Measurements from ENCODE around the gene TNNC2. TPM values are rescaled to one million over a fixed set of nuclear protein-coding genes. Genes with fewer than 3 reads are reported as not detected.

The TNNC2 gene
- total and polyA plus RNA-seq, 2 of the 8 experiments (the other 6 are each of a cell fraction or from before 2014, with no cell fraction given), result 5.7 to 7.6 TPM

- ChIA-PET POLR2A (ENCODE audit: partially characterized antibody) (interaction anchor here (1.0 to 11.0 kb wide), 4 partner anchors 13 to 63 kb away, joined by 3 to 96 read pairs (median 4); partner anchors contain the start of gene UBE2C), CTCF (ENCODE audit: partially characterized antibody) (interaction anchor here (1.3 to 2.0 kb wide), 3 partner anchors 12 to 83 kb away, joined by 4 to 5 read pairs (median 5); partner anchors contain the start of gene NEURL2)
- no peak overlapping the region for H4K5ac ChIP-seq (ENCODE audit: insufficient read length, low read depth, low read length)
- no peak overlapping the region for H3K4me3 ChIP-seq (ENCODE audit: extremely low read depth in 1 of 4, insufficient read depth in 2 of 4, low read depth in 3 of 4, low read length in 4 of 4)
- no peak overlapping the region for H3K4me2 ChIP-seq (ENCODE audit: insufficient read depth in 1 of 2, low read depth in 2 of 2, low read length in 2 of 2)
- H4K91ac ChIP-seq (replicated peaks; ENCODE audit: insufficient read length, low read length), result peak overlapping the region; percentile 36
- H2AK5ac ChIP-seq (ENCODE audit: low read depth, low read length), result no peak overlapping the region
- H3K79me1 ChIP-seq (ENCODE audit: low read depth, low read length), result no peaks in the 10 kb centered on the region
- H3K79me2 ChIP-seq (ENCODE audit: control insufficient read depth in 1 of 2, insufficient read depth in 2 of 2, low read length in 2 of 2), result no peaks in the 10 kb centered on the region
- 85% methylated on average over 6 of the region's 6 CpGs; no CpG with 5 or more reads in 1 of the 2 experiments for WGBS, 2 experiments (ENCODE audit: extremely low coverage in 1 of 2, insufficient coverage in 1 of 2, insufficient read length in 1 of 2, insufficient replicate concordance in 2 of 2, low coverage in 1 of 2, low lambda C conversion rate in 2 of 2, missing lambda C conversion rate in 1 of 2)
- peaks cover 2% of the 10 kb centered on the region; the same call in 1 of the 2 replicates for H3K23me2 ChIP-seq (ENCODE audit: low read depth, low read length)
- H3K27me3 ChIP-seq (replicated peaks in 1 of 4; ENCODE audit: control insufficient read depth in 3 of 4, extremely low read depth in 1 of 4, insufficient read depth in 3 of 4, low read length in 3 of 4), result peaks cover 0 to 12% (median 10%) of the 10 kb centered on the region in 4 experiments; a peak in 4 of 7 replicates
- H3K27ac ChIP-seq (ENCODE audit: low read depth, low read length), result no peak overlapping the region
- FAIRE-seq (no peak), DNase-seq (ENCODE audit: low read depth in 1 of 2, low spot score in 2 of 2) (no peak)
- H4K8ac ChIP-seq (ENCODE audit: extremely low read depth, insufficient read depth, low read length), result no peak overlapping the region
- no peak overlapping the region for H3K4ac ChIP-seq (replicated peaks; ENCODE audit: insufficient read length, low read depth, low read length)
- H3K23ac ChIP-seq (ENCODE audit: insufficient read length), result no peak overlapping the region
- H3K4me1 ChIP-seq (replicated peaks in 1 of 4; ENCODE audit: control insufficient read depth in 3 of 4, insufficient read depth in 4 of 4, low read length in 3 of 4), result peaks cover 0 to 12% (median 5%) of the 10 kb centered on the region in 4 experiments; a peak in 6 of 7 replicates
- H4K20me1 ChIP-seq (replicated peaks in 1 of 2; ENCODE audit: control insufficient read depth in 1 of 2, insufficient read depth in 2 of 2, low read length in 2 of 2), result no peaks in the 10 kb centered on the region
- H3K9ac ChIP-seq (replicated peaks in 1 of 4; ENCODE audit: extremely low read depth in 1 of 4, low read depth in 3 of 4, low read length in 3 of 4), result no peak overlapping the region
- H3K9me3 ChIP-seq (ENCODE audit: insufficient read depth in 2 of 2, low read depth in 1 of 2, low read length in 1 of 2), result no peaks in the 10 kb centered on the region
- H3K18ac ChIP-seq (ENCODE audit: extremely low read depth, low read length), result no peak overlapping the region
- no peak overlapping the region for H2BK5ac ChIP-seq (ENCODE audit: low read depth, low read length)
- H2AFZ ChIP-seq (ENCODE audit: low read length), result no peak overlapping the region
- peak overlapping the region; percentile 62; the same call in 1 of the 2 replicates for H2BK20ac ChIP-seq (ENCODE audit: low read length)
- H3K14ac ChIP-seq (ENCODE audit: insufficient read length), result no peak overlapping the region
- H3K36me3 ChIP-seq (ENCODE audit: control insufficient read depth in 2 of 4, insufficient read depth in 4 of 4, low read length in 3 of 4), result no peaks in the 10 kb centered on the region; a peak in 1 of 8 replicates
- H2BK120ac ChIP-seq (replicated peaks; ENCODE audit: low read depth, low read length), result no peak overlapping the region
- H2BK15ac ChIP-seq (ENCODE audit: low read length), result no peak overlapping the region
- H3K56ac ChIP-seq (replicated peaks; ENCODE audit: insufficient read length, low read depth, low read length), result no peak overlapping the region
- H2BK12ac ChIP-seq (ENCODE audit: low read depth, low read length), result 0 out of 2 replicates have a peak overlapping the region, but pooled peaks have one; percentile 19
- TF ChIP-seq CREB1 (IDR thresholded peaks at IDR 0.05), result no peak
- TF ChIP-seq MAX (IDR thresholded peaks at IDR 0.05), result no peak
- no peak for TF ChIP-seq HDAC6 (IDR thresholded peaks at IDR 0.05; ENCODE audit: low read depth, low read length)
- TF ChIP-seq RFX5 (IDR thresholded peaks at IDR 0.05; ENCODE audit: borderline replicate concordance, low read depth, low read length), result no peak
- TF ChIP-seq SP2 (IDR thresholded peaks at IDR 0.05; ENCODE audit: low read length), result no peak
- no peak for TF ChIP-seq FOSL1 (IDR thresholded peaks at IDR 0.05; ENCODE audit: insufficient read depth, low read depth, low read length)
- TF ChIP-seq TEAD4 (IDR thresholded peaks at IDR 0.05; ENCODE audit: low read depth, low read length), result no peak
- TF ChIP-seq HDAC2 (IDR thresholded peaks at IDR 0.05; ENCODE audit: borderline replicate concordance in 1 of 2, low read depth in 2 of 2, low read length in 2 of 2), result no peak
- TF ChIP-seq CHD1 (IDR thresholded peaks at IDR 0.05; ENCODE audit: low read depth, low read length), result no peak
- no peak for TF ChIP-seq KDM4A (IDR thresholded peaks at IDR 0.05; ENCODE audit: low read depth, low read length, severe bottlenecking)
Observed at GRCh38 chr20:45827712-45828111, 600 bp upstream of the TNNC2 start.

All from H1 (cell line).